Activated CD4-positive, alpha-beta T cell treated with anti-CD3 and anti-CD28 coated beads for 1 hour (primary cell): ENCODE results near the gene TPH2.

Experiments
- DNase-seq: peaks from one replicate; pipeline ENCODE4 v3.0.0-alpha.2; 2020

TPH2 gene

DNA sequence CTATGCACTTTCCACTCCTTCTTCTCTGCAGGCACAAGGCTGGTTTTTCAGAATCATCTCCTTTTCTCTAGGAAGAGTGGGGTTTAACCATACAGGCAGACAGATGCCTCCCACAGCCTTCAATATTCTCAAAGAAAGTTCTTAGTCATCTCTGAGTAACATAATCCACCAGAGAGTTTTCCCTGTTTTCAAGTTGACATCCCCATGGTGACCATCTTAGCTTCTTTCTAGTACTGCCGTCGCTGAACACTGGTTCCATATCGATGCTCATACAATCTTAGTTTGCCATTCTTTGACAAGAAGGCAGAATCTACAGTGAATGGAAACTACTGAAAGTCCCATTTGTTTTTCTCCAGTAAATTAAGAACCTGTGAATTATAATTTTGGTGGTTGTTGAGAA lies 28.6 kb downstream of the TPH2 start:
- no peak for DNase-seq

DNA sequence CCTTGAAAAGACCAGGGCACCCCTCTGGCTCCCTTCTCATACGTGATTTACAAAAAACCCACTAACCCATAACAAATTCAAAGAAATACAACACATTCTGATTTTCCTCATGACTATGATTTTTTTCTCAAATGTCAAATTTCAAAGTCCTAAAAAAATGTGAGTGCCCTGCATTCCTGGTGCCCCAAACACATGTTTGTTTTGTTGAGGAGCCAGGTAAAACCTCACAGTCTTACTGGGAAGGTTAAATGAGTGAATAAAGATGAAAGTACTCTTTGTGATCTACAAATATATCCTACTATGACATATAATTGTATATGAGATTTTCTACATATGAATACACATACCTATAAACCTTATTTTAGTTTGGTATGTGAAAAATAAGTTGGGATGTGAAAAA lies 30.7 kb downstream of the TPH2 start:
- DNase-seq, result no peak

DNA sequence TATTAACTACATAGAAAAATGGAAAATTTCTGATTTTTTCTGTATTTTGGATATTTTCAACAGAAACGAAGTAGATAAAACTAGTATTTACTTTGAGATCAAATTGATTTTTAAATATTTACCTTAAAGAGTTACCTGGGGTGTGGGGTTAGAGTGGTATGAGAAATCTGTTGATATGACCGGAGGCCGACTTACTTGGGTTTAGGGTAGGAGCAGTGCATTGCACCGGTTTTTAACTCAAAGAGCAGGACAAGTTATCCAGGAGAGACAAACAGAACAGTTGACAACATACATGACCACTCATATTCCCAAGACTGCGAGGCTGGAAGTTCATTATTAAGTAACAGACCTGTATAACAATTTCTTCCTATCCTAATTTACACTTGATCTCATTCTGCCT lies 31.4 kb downstream of the TPH2 start:
- DNase-seq, result no peak

DNA sequence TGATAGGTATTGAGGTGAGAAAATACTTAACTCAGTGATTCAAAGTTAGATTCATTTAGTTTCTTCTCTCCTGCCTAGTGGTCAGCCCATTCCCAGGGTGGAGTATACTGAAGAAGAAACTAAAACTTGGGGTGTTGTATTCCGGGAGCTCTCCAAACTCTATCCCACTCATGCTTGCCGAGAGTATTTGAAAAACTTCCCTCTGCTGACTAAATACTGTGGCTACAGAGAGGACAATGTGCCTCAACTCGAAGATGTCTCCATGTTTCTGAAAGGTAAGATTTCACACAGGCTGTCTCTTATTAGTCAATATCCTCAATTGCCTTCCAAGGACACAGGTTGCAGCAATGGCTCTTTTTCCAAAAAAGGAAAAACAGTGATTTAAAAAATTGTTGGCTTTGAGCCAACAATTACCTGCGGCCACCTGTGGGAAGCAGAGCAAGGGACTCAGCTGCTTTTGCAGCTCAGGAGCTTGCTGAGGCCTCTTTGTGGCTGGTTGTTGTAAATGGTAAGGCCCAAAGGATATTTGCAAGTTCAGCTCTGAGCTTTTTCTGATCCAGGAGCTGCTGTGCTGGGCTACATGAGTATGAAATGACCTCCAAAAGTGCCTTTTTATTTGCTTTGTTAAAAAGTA lies 33.9 kb downstream of the TPH2 start:
- DNase-seq, result no peak

DNA sequence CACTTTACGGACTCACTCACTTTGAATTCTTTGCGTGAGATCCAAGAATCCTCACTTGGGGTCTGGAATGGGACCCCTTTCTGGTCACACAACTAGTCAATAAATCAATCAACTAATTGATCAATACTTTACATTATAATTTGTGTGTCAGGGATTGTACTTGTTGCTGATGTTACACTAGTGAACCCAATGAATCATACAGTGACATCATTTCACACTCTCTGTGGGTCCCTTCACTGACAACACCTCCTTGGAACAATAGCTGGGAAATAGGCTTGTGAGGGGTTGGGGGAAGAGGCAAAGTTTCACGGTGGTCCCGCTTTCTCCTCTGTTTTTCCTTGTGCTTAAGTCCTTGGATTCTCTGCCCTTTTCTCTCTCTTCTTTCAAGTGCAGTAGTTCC lies 35.0 kb downstream of the TPH2 start:
- DNase-seq, result no peak

DNA sequence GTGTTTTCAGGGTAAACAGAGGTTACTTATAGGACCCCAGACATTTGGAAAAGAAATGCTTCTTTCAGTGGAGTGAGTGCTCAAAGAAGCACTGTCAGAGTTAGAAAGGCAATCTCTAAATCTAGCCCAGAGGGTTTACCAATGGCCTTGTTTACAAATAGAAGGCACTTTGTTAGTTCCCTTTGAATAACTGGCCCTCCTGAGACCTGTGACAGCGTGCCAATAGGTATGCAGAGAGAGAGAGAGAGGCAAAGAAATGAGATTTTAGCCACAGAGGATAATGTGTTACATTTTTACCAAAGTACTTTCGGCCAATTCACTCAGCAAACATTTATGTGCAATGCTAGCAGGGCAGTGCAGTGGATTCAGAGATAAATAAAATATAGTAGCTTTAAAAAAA lies 41.9 kb downstream of the TPH2 start:
- DNase-seq, result no peak

DNA sequence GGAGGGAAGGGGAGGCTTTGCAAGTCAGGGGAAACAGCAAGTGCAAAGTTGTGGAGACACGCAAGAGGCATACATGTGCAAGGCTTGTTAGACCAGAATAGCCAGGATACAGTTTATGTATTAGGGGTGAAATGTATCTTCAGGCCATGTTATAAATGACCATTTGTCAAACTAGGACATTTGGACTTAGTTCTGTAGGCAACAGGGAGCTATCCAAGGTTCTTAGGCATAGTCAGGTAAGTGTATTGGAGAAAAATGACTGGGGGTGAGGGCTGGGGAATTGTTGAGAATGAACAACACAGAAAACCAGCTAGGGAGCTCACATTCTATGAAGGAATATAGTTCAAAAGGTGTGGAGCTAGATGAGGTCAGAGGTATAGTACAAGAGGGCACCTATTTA lies 42.5 kb downstream of the TPH2 start:
- no peak for DNase-seq

DNA sequence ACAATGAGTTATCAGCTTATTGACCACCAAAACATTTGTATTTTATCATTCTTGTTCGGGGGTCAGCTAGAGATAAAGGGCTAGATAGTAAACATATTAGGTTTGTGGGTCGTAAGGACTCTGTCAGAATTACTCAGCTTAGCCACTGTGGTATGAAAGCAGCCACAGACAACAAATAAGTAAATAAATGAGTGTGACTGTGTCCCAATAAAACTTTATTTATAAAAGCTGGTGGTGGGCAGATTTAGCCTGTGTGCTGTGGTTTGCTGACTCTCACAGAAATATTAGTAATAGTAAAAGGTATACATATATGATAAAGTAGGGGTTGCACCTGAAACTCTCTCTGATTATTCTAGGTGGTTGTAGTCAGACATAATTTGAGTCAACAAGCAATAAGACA lies 56.1 kb downstream of the TPH2 start:
- no peak for DNase-seq

DNA sequence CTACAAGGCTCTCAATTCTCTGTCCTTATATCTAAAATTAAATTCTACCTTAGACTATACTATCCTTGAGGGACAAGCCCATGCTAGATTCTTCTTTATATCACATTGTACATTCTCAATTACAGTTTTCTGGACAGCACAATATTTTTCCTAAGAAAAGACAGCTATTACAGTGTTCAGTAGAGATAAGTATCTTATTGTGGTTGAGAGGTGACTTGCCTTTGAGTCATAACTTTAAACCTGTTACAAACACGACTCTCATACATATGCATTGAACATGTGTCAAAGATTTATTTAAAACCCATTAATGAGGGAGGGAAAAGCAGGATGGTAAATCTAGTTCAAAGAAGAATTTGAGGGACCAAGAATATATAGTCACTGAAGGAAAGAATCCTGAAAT lies 61.1 kb downstream of the TPH2 start:
- DNase-seq, result no peak

DNA sequence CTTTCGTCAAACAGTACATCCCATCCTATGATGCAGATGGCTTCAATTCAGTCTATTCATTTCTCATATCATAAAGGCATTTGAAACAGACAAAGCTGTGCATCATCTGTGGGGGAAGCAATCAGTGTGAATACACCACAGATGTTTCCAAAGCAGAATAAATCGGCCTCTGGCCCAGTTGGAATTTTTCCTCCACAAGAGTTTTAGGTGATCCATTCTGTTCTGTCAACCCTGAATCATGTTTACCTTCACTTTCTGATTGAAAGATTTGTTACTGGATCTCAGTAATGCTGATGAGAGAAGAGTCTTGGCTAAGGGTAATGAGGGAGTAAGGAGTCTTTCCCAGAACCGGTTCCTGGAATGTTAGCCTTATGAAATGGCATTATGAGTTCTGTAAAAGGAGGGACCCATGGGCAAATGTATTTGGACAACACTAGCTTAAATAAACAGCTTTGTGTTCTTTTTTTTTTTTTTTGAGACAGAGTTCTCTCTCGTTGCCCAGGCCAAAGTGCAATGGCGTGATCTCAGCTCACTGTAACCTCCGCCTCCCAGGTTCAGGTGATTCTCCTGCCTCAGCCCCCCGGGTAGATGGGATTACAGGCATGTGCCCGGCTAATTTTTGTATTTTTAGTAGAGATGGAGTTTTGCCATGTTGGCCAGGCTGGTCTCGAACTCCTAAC lies 62.5 kb downstream of the TPH2 start:
- DNase-seq, result no peak

DNA sequence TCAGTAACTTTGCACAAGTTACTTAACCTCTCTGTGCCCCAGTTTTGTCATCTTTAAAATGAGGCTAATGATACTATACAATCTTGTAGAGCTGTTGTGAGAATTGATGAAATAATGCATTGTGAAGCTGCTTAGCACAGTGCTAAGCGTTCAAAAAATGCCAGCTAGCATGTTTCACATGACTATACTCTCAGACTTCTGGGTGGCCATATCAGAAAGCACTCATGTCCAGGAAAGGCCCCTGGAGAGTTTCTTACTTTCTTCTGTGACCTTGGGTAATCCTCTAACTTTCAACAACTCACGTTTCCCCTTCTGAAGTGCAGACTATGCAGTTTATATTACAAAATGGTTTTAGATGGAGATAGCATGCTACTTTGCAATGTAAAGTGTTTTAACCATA lies 68.1 kb downstream of the TPH2 start:
- DNase-seq, result no peak

DNA sequence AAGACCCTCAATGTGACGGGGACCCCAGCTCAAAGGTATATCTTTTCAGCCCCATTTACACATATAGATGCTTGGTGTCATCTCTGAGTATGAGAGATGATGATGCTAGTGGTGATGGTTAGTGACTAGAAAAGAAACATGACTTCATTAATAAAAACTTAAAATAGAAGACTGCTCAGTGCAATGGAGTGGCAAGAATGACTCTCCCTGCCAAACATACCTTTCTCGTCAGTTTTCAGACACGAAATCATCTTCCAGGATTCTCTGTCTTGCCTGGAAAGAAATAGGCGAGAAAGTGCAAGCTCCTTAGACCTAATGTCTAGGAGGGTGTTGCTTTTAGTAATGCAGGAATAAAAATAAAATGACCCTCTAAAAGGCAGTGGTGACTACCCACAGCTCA lies 71.7 kb downstream of the TPH2 start:
- DNase-seq, result no peak

DNA sequence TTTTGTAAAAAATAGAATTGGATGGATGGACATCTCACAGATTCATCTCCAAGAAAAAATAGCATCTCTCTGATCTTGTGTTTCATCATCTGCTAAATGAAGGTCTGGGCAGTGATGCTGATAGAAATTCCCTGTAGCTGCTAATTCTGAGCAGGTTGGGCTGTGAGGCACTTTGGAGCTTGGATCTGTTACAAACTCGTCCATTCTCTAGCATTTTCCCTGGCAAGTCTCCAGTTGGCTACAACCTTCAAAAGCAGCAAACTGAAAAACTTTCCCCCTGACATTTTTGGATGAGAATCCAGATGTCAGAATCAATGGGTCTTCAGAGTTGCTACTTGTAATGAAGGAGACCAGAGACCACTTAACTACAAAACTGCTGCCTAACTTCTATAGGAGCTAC lies 72.7 kb downstream of the TPH2 start:
- DNase-seq, result no peak

DNA sequence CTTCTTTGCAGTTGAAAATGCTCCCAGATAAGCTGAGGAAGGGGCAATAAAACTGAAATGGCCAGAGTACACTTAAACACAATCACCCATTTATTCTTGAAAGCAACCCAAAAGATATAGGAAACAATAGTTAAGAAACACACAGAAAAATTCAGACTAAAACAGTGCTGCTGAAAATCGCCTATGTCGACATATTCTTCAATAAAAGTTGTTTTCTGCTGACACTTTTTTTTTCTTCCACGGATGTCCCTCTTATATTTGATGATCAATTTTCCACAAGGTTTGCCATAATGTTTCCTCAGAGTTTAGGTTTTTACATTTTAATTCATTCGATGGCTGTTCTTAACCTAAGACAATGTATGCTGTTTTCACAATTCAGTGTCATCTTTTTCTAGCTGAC lies 74.2 kb downstream of the TPH2 start:
- no peak for DNase-seq

DNA sequence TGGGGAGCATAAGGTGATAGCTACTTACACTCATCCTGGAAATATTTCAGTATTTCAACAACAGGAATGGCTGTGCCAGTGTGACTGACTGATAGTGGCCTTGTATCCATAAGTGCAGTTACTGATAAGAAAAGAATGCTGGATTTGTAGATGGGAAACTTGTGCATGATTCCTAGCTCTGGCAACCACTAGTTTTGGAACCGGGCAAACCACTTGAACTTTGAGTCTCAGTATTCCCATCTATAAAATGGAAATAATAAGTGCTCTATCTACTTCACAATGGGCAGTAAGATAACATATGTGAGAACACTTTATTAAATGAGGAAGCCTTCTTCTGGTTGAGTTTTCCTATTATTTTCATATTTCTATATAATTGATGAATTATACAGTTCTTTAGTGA lies 77.2 kb downstream of the TPH2 start:
- no peak for DNase-seq

DNA sequence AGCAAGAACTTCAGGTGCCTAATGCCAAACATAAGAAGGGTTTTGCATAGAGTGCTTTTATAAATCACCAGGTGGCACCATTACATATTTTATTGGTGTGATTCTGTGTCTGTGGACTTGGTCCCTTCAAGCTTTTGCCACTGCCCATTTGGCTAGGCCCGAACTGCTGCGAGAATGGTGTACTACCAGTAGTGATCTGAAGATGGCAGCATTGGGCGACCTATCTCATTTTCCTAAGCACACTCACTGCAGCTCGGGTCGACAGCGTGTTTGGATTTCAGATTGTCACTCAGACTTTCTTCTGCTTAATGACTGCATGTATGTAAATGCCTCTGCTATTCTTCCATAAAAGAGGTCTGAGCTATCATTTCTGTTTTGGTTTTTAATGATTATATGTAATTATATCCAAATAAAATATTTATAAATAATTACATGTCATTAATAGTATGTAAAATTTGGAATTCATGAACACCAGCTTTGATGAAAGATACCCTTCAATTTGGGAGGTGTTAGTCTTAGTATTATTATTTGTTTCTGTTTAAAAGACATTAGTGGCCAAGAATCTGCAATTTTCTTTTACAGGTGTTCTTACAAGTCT lies 78.5 kb downstream of the TPH2 start:
- peak; percentile 23 for DNase-seq

DNA sequence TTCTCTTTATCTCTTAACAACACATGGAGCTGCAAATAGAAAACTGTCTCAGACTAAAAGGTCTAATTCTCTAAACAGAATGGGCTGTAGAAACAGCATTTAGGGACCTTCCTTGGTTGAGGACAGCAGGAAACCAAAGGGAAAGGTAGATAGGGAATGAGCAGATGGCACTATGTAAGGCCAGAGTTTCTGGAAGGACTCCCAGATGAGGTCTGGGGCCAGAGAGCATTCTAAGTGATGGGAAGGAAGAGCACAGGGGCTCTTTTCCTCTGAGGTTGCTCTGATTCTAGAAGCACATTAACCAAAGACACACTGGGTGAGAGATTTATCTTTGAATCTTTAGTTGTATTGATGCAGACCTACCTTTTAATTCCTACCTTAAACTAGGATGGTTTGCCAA lies 79.4 kb downstream of the TPH2 start:
- DNase-seq, result no peak

DNA sequence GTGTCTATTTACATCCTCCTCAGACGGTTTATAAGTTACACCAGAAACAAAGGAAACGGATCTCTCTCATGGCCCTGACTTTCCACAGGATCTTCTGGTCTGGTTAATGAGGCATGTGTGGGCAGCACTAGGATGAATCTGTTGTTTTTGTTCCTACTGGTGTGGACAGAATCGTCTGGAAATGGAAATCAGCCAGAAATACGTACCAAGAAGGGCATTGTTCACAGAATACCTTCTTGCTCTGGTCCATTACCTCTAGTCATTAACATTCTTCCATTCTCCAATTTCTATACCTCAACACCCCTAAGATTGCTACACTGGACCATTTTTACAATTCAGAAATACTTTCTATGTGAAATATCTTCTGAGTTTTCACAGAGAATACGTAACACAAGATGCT lies 86.0 kb downstream of the TPH2 start:
- DNase-seq, result no peak

DNA sequence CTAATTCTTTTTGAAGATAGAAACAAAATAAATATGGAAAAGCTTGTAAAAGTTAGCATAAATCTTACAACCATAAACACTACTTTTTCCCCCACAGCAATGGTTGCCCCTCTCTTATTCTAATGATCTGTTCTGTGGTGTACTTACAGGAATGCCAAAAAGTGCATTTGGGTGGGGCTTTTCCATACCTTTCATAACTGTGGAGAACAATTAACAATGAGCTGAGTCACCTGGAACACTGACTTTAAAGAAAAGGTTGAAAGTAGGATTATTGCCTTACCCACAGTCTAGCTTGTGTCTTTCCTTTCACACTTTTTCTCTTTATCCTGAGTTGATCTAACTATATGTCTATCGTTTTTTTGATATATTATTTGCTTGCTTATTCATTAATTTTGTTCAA lies 86.9 kb downstream of the TPH2 start:
- no peak for DNase-seq

DNA sequence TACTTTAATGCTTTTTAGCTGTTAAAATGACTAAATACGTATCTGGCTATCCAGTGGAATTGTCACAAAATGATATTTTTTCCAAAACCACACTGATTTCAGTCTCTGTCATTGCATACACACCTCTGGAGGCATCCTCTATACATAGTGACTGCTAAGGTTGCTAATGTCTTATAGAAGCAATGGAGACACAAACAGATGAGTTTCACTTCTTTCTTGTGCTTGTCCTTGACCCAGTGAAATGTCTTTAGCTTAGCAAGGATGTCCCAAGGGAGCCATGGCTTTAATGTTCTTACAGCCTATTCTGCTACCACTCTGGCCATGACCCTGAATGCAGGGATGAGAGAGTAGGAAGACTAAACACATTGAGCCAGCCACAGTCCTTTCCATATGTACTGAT lies 90.3 kb downstream of the TPH2 start:
- no peak for DNase-seq

DNA sequence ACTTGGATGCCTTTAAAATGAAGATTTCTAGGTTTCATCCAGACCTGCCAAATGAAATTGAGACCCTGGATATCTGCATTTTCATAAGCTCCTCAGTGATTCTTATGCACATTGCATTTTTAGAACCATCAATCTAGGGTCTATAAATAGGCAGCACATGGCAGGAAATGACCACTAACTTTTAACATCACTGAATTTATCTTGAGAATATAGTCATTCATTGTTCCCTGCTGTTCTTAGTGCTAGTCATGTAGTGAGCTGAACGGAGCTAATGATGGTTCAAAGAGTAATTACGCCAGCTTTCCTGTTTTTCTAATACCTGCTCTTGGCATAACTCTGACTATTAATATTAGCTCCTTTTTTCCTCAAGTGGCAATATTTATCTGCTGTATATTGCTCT lies 91.6 kb downstream of the TPH2 start:
- no peak for DNase-seq

DNA sequence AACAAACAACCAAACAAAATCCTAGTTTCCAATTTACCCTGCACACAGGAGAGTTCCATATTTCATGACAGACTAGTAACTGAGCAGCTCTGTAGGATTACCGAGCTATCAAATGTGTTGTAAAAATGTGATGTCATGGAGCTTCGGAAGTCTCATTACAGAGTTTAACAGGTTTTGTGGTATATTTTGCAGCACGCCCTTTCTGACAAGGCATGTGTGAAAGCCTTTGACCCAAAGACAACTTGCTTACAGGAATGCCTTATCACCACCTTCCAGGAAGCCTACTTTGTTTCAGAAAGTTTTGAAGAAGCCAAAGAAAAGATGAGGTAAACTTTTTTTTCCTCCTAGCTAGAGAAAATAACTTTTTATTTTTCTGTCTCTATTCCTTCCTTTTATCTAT lies 92.4 kb downstream of the TPH2 start:
- no peak for DNase-seq

DNA sequence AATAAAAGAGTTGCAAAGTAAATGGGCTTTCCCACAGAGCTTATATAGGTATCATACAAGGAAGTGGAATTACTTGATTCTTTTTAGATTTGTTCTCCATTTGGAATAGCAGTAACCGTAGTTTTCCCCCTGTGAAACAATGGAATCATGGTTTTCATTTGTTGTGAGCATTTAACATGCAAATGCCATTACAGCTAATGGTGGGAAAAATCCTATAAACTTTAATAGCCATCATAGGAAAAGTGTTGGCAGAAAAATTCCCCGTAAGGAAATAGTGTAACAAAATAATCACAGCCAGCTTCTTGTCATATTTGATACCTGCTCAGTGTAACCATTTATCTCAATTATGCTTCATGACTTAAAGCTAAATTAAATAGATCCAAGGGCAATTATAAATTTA lies 95.3 kb downstream of the TPH2 start:
- DNase-seq, result no peak

DNA sequence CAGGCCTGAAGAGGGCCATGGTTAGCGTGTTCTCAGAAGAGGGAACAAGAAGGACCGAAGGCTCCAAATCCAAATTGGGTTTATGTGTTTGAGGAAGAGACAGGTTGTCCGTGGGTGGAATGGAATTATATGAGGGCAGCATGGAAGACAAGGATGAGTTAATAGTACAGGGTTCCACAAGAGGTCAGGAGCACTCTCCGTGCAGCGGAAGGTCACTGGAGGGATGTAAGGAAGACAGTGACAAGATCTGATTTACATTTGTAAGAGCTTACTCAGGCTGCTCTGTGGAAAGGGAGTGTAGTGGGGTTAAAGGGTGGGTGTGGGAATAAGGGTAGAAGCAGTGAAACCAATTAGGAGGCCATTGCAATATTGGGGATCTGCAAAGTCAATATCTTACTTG lies 97.0 kb downstream of the TPH2 start:
- DNase-seq, result no peak

DNA sequence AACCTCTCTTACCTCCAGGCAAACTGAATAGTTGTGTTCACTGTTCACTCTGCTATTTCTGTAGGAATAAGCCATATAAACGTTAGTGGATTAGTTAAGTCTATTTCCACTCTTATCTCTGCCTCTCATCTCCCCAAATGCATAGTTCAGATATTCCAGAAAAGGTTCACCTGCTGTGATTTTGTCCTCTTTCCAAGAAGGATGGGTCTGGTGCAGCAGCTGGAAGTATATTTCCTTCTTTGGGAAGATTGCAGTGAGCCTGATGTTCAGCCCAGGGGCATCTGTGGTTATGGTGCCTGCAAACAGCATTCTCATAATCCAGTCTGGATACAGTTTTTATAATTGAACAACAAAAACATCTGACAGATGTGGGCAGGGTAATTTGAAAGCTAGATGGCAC lies 97.7 kb downstream of the TPH2 start:
- no peak for DNase-seq
